PFSK-1 (cell line): ENCODE data around the gene IL20RB.

ENCODE experiments used
- FOXP2 ChIP-seq: optimal IDR thresholded peaks from 2 replicates; pipeline ENCODE3; 2011; ENCODE audit warnings: borderline replicate concordance, control low read depth, inconsistent platforms; ENCODE audit not compliant: insufficient read depth; ENCODE audit errors: extremely low read length, extremely low read depth
- POLR2AphosphoS5 ChIP-seq: IDR thresholded peaks from 2 replicates; pipeline ENCODE4 v1.6.1; 2012; ENCODE audit warnings: low read depth, mild to moderate bottlenecking, control low read depth, low read length, moderate library complexity
- SIN3A ChIP-seq: IDR thresholded peaks from 2 replicates; pipeline ENCODE4 v1.6.1; 2012; ENCODE audit warnings: mild to moderate bottlenecking, low read length, moderate library complexity, borderline replicate concordance; ENCODE audit not compliant: insufficient read depth
- TAF1 ChIP-seq: IDR thresholded peaks from 2 replicates; pipeline ENCODE4 v1.6.1; 2012; ENCODE audit warnings: low read length, control low read depth, borderline replicate concordance; ENCODE audit not compliant: insufficient read depth
- TF ChIP-seq, protein P1 (sequence below), 2 experiments: IDR thresholded peaks; 2 replicates each; pipeline versions ENCODE4 v1.6.1 to v1.8.0; 2011 to 2012; ENCODE audit warnings: low read depth in 2 of 2, low read length in 2 of 2, control low read depth in 1 of 2, inconsistent platforms in 1 of 2, mild to moderate bottlenecking in 1 of 2, moderate library complexity in 1 of 2; ENCODE audit not compliant: insufficient read depth in 1 of 2

IL20RB gene

DNA sequence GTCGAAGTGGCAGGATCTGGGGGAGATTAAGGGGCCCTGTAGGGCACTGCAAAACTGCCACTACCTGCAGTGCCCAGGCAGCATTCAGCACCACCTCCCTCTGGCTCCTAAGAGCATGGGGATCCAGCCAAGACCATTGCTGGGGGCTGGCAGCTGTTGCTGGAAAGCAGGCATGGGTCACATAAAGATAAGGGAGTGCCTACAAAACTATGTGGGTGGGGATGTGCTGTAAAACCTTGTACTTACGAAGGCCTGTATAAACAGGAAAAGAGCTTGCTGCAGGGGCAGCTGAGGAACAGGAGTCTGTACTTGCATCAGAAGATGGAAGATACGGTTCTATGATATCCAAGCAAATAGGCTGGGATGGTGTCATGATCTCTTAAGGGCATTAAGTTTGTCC lies 27.1 kb downstream of the IL20RB start:
- TF ChIP-seq, protein P1, sequence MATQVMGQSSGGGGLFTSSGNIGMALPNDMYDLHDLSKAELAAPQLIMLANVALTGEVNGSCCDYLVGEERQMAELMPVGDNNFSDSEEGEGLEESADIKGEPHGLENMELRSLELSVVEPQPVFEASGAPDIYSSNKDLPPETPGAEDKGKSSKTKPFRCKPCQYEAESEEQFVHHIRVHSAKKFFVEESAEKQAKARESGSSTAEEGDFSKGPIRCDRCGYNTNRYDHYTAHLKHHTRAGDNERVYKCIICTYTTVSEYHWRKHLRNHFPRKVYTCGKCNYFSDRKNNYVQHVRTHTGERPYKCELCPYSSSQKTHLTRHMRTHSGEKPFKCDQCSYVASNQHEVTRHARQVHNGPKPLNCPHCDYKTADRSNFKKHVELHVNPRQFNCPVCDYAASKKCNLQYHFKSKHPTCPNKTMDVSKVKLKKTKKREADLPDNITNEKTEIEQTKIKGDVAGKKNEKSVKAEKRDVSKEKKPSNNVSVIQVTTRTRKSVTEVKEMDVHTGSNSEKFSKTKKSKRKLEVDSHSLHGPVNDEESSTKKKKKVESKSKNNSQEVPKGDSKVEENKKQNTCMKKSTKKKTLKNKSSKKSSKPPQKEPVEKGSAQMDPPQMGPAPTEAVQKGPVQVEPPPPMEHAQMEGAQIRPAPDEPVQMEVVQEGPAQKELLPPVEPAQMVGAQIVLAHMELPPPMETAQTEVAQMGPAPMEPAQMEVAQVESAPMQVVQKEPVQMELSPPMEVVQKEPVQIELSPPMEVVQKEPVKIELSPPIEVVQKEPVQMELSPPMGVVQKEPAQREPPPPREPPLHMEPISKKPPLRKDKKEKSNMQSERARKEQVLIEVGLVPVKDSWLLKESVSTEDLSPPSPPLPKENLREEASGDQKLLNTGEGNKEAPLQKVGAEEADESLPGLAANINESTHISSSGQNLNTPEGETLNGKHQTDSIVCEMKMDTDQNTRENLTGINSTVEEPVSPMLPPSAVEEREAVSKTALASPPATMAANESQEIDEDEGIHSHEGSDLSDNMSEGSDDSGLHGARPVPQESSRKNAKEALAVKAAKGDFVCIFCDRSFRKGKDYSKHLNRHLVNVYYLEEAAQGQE (IDR thresholded peaks at IDR 0.05; ENCODE audit: insufficient read depth in 1 of 2, low read depth in 2 of 2, low read length in 2 of 2) = no peak
- no peak for TF ChIP-seq TAF1
- no peak for TF ChIP-seq FOXP2
- no peak for TF ChIP-seq SIN3A
- no peak for TF ChIP-seq POLR2AphosphoS5

DNA sequence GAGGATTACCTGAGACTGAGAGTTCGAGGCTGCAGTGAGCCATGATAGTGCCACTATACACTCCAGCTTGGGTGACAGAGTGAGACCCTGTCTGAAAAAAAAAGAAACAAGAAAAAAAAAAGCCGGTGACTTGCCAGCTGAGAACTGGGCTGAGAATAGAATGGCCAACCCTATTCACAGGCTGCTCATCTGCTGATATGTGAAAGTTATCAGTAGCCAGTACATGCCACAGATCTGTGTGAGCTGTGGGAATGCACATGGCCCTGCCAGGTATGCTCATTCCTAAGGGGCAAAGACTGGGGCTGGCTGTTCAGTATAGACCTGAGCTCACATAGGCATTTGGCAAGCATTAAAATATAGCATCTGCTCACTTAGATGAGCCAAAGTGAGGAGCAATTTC lies 30.9 kb downstream of the IL20RB start:
- TF ChIP-seq POLR2AphosphoS5 = no peak
- TF ChIP-seq FOXP2 = no peak
- TF ChIP-seq, protein P1 (IDR thresholded peaks at IDR 0.05; ENCODE audit: insufficient read depth in 1 of 2, low read depth in 2 of 2, low read length in 2 of 2) = no peak
- TF ChIP-seq SIN3A = no peak
- TF ChIP-seq TAF1 = no peak

DNA sequence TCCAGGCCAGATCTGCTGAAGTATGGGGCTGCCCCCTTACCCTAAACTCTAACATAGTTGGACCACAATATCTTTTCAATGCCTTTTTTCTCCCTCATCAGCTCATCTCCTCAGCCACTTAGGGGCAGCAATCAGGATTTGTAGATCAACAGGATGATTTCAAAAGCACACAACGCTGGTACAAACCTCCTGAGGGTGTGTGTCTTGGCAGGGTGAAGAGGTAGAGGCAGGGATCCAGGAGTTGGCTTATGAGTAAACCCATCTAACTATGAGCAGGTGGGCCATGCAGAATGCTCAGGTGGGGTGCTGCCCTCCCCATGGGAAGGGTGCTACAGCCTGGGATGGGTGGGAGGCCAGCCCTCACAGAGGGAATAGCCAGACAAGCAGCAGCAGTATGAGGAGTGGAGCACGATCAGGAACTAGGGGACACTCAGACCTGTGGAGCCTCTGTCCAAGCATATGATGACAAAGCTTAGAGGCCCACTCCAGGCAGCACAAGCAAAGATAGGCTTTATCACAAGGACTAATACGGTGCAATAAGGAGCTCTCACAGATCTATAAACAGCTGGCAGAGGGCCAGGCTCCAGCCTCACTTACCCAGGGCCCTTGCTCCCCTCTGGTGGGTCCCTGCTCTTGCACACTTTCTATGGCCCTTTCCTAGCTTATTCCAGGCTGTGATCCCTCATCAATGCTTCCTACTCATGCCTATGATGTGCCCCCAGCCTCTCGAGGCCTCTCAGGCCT lies 32.2 kb downstream of the IL20RB start:
- no peak for TF ChIP-seq TAF1
- no peak for TF ChIP-seq SIN3A
- TF ChIP-seq, protein P1 (IDR thresholded peaks at IDR 0.05; ENCODE audit: insufficient read depth in 1 of 2, low read depth in 2 of 2, low read length in 2 of 2) = no peak
- no peak for TF ChIP-seq POLR2AphosphoS5
- no peak for TF ChIP-seq FOXP2

DNA sequence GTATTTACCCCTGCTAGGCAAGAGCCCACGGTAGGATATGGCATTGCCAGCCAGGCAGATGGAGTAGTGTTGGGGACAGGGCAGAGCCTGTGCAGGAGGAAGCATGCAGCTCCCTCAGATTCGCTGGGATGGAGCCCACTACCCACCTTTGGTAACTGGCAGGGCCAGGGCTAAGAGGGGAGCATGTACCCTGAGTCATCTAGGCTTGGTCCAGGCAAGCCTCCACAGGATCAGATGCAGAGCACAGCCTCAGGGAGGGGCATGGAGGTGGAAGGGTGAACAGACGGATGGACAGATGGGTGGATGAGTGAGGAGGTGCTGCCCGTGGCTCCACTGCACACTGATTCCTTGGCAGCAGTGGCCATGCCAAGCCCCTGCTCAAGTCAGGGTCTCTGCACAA lies 33.0 kb downstream of the IL20RB start:
- TF ChIP-seq, protein P1 (IDR thresholded peaks at IDR 0.05; ENCODE audit: insufficient read depth in 1 of 2, low read depth in 2 of 2, low read length in 2 of 2) = no peak
- TF ChIP-seq TAF1 (no peak), POLR2AphosphoS5 (no peak), SIN3A (no peak), FOXP2 (no peak)

DNA sequence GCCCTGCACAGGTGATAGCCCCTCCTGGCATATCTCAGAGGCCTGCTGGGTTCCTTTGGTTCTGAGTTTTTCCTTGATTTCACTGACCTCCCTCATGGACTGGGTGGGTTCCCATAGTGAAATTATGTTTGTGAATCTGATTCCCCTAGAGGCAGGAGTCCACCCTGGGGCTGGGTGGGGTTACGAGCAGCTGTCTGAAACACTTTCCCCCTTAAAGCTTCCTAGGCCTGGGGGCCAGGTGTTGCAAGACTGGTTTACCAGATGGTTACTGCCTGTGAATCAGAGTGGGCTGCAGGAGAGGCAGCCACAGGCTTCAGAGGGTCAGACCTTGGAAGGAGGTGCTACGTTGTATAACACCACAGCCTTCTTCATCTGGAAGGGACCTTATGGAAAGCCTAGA lies 34.3 kb downstream of the IL20RB start:
- TF ChIP-seq FOXP2 = no peak
- no peak for TF ChIP-seq TAF1
- no peak for TF ChIP-seq SIN3A
- TF ChIP-seq, protein P1 (IDR thresholded peaks at IDR 0.05; ENCODE audit: insufficient read depth in 1 of 2, low read depth in 2 of 2, low read length in 2 of 2) = no peak
